ENCODE measurements around the gene RAP2A.
A peak's percentile ranks its signal among the peaks of the same experiment; 100 is the strongest.

Gene RAP2A

DNA sequence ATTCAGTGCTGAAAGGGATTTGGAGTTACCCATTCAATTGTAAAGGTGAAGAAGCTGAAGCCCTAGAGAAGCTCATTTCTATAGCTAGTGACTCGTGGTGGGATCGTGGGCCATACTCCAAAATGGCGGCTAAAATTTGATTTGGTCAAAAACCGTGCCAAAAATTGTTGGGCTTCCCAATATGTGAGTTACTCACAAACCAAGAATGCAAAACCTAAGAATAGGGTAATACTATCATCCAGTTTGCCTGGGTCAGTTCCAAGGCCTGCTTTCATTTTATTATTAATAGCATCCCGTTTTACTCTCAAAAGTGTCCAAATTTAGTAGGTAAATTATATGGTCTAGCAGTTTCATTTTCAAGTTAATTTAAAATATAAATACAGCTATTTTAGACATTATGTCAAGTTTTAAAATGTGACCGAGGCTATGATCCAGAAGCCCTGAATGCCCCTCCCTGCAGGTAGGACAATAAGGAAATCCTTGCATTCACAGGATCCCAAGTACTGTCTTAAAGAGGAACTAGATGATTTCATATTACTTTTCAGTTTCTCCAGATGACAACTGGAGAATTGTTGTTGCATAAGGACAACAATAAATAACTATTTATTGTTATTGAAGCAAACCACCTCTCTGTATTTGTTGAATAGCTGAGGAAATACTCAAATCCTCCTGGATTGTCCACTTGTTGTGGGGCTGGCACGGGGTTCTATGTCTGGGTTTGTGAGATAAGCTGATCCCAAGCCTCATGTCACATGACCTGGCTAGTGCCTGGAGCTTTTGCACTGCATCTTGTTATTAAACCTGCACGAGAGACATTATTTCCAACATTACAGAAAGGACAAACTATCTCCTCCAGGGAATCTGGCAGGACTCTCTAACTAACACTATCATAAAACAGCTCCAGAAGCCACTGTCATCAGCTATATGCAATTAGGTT is 11.6 kb upstream of the RAP2A start:
- no peak for DNase-seq (ENCODE audit: low read depth)

- no peak for DNase-seq (ENCODE audit: low read depth)
Observed at GRCh38 chr13:97423300-97424045, 10.5 kb upstream of the RAP2A start.

GRCh38 chr13:97425590-97425989 is 8.4 kb upstream of the RAP2A start:
- no peak for DNase-seq (ENCODE audit: low read depth)

- no peak for DNase-seq (ENCODE audit: low read depth)
Observed at GRCh38 chr13:97426695-97427094, 7.3 kb upstream of the RAP2A start.

DNA sequence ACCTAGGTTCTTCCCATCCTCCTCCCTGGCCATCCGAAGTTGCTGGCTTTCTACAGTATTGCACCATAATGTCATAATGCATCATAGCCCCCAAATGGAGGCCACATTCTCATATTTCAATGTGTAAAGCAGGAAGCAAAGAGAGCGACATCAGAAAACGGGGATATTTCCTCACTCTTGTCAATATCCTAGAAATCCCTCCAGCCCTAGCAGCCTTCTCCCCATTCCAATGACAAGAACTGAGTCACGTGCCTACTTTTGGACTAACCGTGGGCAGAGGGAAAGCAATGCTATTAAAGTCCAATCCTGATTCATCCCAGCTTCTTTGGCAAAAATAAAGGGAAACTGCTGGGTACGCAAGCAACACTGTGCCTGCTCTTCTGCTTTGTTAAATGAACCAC is 4.3 kb upstream of the RAP2A start:
- DNase-seq (ENCODE audit: low read depth): no peak

GRCh38 chr13:97430296-97430695 is 3.7 kb upstream of the RAP2A start:
- no peak for DNase-seq (ENCODE audit: low read depth)

GRCh38 chr13:97431171-97431764 is 2.7 kb upstream of the RAP2A start:
- no peak for DNase-seq (ENCODE audit: low read depth)

- no peak for DNase-seq (ENCODE audit: low read depth)
Observed at GRCh38 chr13:97432232-97432916, 1.6 kb upstream of the RAP2A start.

GRCh38 chr13:97432917-97433726 is 847 bp upstream of the RAP2A start:
- DNase-seq (ENCODE audit: low read depth): peak; percentile 97

DNA sequence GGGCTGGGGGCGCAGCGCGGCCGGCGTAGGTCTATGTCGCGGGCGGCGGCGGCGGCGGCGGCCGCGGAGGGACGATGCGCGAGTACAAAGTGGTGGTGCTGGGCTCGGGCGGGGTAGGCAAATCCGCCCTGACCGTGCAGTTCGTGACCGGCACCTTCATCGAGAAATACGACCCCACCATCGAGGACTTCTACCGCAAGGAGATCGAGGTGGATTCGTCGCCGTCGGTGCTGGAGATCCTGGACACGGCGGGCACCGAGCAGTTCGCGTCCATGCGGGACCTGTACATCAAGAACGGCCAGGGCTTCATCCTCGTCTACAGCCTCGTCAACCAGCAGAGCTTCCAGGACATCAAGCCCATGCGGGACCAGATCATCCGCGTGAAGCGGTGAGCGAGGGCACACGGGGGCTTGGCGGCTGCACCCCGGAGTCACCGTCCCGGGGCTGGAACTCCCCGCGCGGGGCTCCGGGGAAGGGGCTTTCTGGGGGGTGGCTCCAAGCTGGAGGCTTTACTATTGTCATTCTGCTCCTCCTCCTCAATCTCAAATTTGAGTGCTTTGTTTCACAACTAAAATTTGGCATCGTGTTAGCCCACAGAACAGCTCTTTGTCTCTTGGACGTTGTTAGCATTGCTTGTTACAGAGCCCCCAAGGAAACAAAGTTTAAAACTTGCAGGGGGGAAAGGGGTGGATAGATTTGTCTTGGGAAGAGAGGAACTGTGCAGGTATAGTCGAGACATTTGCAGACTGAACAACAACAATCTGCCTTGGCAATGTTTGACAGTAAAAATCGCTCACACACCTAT is 630 bp downstream of the RAP2A start:
- no peak for DNase-seq (ENCODE audit: low read depth)

- DNase-seq (ENCODE audit: low read depth): no peak
Observed at GRCh38 chr13:97435323-97435722, 1.4 kb downstream of the RAP2A start.

DNA sequence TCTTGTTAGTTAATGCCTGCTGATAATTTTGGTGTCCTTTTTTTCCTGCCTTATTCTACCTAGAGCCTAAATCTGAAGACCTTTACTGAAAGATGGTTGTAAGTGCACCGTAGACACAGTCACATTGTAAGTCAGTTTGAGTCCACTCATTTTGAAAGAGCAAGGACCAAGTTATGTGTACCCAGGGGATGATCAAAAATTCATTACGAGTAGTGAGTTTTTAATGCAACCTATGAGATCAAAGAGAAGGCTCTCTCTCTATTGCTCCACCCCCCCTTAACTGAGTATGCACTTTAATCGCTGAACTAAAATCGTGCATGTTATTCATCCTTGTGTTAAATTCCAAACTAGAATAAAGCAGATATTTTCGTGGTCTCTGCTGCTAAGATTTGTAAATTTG is 1.8 kb downstream of the RAP2A start:
- no peak for DNase-seq (ENCODE audit: low read depth)

- DNase-seq (ENCODE audit: low read depth): no peak
Observed at GRCh38 chr13:97436845-97437244, 2.9 kb downstream of the RAP2A start.

DNA sequence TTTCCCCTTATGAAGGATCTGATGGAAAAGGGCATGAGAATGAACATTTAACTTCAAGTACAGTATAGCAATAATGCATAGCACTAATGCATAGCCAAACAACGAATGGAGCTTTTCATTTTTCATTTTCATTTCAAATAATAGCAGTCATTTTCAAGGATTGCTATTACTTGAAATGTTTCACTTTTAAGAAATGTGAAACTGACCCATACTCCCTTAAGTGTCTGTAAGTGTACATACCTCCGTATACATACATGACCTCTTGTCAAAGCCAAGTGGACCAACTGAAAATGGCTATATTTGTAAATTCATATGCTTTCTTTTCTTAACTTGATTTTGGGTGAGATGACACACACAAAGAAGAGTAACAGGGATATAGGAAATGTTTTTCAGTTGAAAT is 3.8 kb downstream of the RAP2A start:
- DNase-seq (ENCODE audit: low read depth): no peak

DNA sequence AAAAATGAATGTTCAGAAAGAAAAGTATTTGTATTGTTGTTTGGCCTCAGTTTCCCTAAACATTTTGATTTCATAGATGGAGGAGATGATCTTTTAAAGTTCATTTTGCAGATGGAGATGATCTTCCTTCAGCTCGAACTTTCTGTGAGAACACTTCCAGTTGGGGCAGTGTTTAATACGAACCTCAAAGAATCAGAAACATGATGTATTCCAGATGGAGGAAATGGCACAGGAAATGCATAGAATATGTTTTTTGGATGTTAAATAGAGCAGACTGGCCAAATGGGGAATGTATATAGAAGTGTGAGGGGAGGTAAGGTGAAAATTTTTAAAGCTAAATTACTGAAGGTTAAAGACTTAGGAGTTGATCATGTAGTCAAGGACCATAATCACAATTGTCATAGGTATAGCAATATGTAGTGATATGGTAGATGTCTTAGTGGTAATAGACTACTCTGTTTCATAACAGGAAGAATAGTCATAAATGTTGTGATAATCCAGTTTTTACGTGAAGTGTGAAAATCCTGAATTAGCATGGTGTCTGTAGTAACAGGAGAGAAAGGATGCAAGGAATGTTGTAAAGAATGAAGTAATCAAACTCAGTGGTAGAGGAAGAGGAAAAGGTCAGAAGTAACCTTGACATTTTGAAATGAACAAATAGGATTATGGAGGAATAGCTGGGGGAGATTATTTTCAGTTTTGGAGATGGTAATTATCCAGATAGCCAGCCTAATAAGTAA is 5.1 kb downstream of the RAP2A start:
- DNase-seq (ENCODE audit: low read depth): no peak

DNA sequence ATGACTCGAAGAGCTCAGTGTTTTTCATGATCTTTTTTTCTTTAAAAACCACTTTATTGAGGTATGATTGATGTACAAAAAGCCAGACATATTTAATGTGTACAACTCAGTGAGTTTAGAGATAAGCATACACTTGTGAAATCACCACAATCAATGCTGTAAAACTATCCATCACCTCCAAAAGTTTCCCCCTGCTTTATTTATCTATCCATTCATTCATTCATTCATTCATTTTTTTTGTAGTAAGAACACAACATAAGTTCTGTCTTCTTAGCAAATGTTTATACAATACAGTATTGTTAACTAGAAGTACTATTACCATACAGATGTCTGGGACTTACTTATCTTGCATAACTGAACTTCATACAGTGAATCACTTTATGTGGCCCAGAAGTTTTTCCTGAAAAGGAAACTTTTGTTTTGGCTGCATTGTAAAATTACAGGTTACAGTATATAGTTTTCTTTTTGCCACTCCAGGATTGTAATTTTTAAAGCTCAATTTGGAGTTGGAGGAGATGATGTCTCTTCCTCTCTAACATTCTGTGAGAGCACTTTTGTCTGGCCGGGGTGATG is 6.7 kb downstream of the RAP2A start:
- DNase-seq (ENCODE audit: low read depth): no peak

- no peak for DNase-seq (ENCODE audit: low read depth)
Observed at GRCh38 chr13:97441368-97441767, 7.4 kb downstream of the RAP2A start.

GRCh38 chr13:97445522-97446187 is 11.7 kb downstream of the RAP2A start:
- DNase-seq (ENCODE audit: low read depth): no peak

- no peak for DNase-seq (ENCODE audit: low read depth)
Observed at GRCh38 chr13:97446448-97446847, 12.5 kb downstream of the RAP2A start.
